ENCODE data around the gene RABEPK. TPM values are rescaled to one million over a fixed set of nuclear protein-coding genes. Genes with fewer than 3 reads are reported as not detected.
A peak's percentile ranks its signal among the peaks of the same experiment; 100 is the strongest.

The RABEPK gene
- polyA plus RNA-seq, 1 donor (not counting 4 experiments of a cell fraction or from before 2014, with no cell fraction given): 33.4 TPM

DNA sequence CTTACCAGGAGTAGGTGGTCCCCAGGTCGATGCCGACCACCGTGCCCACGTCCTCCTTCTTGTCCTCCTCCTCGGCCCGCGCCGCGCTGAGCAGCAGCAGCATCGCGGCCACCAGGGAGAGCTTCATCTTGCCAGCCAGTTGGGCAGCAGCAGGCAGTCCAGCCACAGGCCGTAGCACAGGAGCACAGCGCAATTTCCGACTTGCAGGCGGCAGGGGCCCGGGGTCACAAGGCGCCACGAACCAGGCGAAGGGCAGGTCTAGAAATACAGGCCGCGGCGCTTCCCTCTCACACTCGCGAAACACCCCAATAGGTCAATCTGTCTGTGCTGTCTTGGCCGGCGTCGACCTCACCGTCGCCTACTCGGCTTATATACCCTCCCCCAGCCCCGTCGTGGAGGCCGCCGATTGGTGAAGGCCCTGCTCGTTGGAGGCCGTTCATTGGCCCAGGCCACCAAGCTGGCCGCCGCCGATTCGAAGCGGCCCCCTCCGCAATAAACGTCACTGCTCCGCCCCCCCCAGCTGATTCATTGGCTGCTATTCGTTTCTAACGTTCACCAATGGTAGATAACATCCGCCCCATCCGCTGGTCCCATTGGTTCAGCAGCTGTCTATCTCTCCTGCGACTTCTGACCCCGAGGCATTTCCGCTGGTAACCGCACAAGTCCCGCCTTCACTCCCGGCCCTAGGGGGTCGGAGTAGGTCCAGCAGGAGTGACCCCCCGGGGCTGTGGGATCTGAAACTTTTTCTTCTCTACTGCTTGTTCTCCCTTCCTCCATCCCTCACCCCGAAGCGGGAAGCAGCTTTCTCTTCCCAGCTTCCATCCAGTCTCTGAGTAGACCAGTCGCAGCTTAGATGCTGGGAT, 40.9 kb downstream of the RABEPK start, which contains the start of gene HSPA5:
HSPA5 (minus strand) TSS at position 344 of the 863 bp plus-strand sequence; CDS start at position 127, 217 bp downstream.
- TF ChIP-seq, protein P1, sequence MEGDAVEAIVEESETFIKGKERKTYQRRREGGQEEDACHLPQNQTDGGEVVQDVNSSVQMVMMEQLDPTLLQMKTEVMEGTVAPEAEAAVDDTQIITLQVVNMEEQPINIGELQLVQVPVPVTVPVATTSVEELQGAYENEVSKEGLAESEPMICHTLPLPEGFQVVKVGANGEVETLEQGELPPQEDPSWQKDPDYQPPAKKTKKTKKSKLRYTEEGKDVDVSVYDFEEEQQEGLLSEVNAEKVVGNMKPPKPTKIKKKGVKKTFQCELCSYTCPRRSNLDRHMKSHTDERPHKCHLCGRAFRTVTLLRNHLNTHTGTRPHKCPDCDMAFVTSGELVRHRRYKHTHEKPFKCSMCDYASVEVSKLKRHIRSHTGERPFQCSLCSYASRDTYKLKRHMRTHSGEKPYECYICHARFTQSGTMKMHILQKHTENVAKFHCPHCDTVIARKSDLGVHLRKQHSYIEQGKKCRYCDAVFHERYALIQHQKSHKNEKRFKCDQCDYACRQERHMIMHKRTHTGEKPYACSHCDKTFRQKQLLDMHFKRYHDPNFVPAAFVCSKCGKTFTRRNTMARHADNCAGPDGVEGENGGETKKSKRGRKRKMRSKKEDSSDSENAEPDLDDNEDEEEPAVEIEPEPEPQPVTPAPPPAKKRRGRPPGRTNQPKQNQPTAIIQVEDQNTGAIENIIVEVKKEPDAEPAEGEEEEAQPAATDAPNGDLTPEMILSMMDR (optimal IDR thresholded peaks at IDR 0.05 in 1 of 3, IDR thresholded peaks at IDR 0.05 in 1 of 3, conservative IDR thresholded peaks at IDR 0.05 in 1 of 3; ENCODE audit: extremely low read depth in 1 of 3, insufficient read depth in 2 of 3, low read length in 3 of 3): peak in 2 of 3 experiments; percentile 10 to 13
- no peak for TF ChIP-seq EZH2 (IDR thresholded peaks at IDR 0.05; ENCODE audit: low read length)
- dilution Hi-C loops (cut with MboI; ENCODE audit: extremely low pct_ligation_motif_present, low sequenced_read_pairs): no loop called here

DNA sequence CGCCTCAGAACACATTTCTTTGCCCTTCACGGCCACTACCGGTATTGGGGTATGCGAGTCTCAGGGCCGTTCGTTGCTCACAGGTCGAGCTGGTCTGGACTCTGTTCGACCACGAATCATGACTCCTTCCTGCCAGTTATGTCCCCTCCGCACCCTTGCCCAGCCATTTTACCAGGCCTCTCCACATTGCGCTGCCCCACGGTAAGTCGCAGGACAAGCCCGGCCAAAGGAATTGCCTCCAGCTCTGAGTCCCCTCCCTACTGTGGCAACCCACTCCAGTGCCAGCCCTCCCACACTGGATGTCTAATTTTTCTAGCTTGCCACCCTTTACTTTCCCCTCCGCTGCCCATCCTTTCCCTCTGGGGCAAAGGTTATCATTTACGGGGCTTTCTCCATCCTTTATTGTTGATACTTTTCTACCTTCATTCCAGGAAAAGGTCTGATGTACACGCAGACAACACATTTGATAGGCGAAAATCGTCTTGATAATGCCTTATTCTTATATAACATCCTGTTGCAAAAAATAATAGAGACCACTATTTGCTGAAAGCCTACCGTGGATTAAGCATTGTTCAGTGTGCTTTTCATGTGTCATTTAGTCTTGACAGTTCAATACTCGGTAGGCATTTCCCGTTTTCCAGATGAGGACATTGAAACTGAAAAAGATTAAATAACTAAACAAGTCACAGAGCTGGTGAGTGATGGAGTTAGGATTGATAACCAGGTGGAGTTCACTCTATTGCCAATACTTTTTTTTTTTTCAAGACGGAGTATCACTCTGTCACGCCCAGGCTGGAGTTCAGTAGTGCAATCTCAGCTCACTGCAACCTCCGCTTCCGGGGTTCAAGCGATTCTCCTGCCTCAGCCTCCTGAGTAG, 41.8 kb downstream of the RABEPK start:
- TF ChIP-seq, protein P1 (optimal IDR thresholded peaks at IDR 0.05 in 1 of 3, IDR thresholded peaks at IDR 0.05 in 1 of 3, conservative IDR thresholded peaks at IDR 0.05 in 1 of 3; ENCODE audit: extremely low read depth in 1 of 3, insufficient read depth in 2 of 3, low read length in 3 of 3): no peak
- no peak for TF ChIP-seq EZH2 (IDR thresholded peaks at IDR 0.05; ENCODE audit: low read length)
- Histone ChIP-seq H3K9ac (ENCODE audit: control insufficient read depth, extremely low read depth, insufficient read depth, low read length) (peak overlapping the region; percentile 99), H3K27ac (ENCODE audit: control insufficient read depth, insufficient read depth, low read length) (peak overlapping the region; percentile 99), H3K4me2 (ENCODE audit: control insufficient read depth, extremely low read depth, insufficient read depth, low read depth, low read length) (peak overlapping the region; percentile 100), H3K36me3 (ENCODE audit: control insufficient read depth in 2 of 2, extremely low read depth in 1 of 2, insufficient read depth in 2 of 2, low read length in 2 of 2) (peaks cover 19 to 34% of the 10 kb centered on the region in 2 experiments), H3K27me3 (ENCODE audit: control insufficient read depth, extremely low read depth, insufficient read depth, low read length) (no peaks in the 10 kb centered on the region), H3K9me3 (ENCODE audit: control insufficient read depth, low read depth, low read length) (no peaks in the 10 kb centered on the region), H3K9me1 (ENCODE audit: control insufficient read depth, extremely low read depth, insufficient read depth, low read length) (no peaks in the 10 kb centered on the region), H3K4me3 (ENCODE audit: control insufficient read depth in 2 of 3, extremely low read depth in 1 of 3, insufficient read depth in 2 of 3, low read depth in 1 of 3, low read length in 3 of 3) (peak overlapping the region; percentile 93 to 99 (median 99)), H2AFZ (ENCODE audit: control insufficient read depth, low read length) (peak overlapping the region; percentile 89), H3K79me2 (ENCODE audit: control insufficient read depth, insufficient read depth, low read length) (peaks cover 47% of the 10 kb centered on the region), H4K20me1 (ENCODE audit: control insufficient read depth, extremely low read depth, insufficient read depth, low read length) (peaks cover 36% of the 10 kb centered on the region), H3K4me1 (ENCODE audit: control insufficient read depth, extremely low read depth, insufficient read depth, low read length) (peaks cover 36% of the 10 kb centered on the region)
- dilution Hi-C loops (cut with MboI; ENCODE audit: extremely low pct_ligation_motif_present, low sequenced_read_pairs): no loop called here
- FAIRE-seq (no peak), DNase-seq (ENCODE audit: low read depth, low spot score) (no peak)

More for the DNA sequence above, 40.9 kb downstream of the RABEPK start, which contains the start of gene HSPA5:
- Histone ChIP-seq H3K27me3 (ENCODE audit: control insufficient read depth, extremely low read depth, insufficient read depth, low read length) (no peaks in the 10 kb centered on the region), H3K4me3 (ENCODE audit: control insufficient read depth in 2 of 3, extremely low read depth in 1 of 3, insufficient read depth in 2 of 3, low read depth in 1 of 3, low read length in 3 of 3) (peak within 1 kb of the TSS; percentile 99), H3K9me3 (ENCODE audit: control insufficient read depth, low read depth, low read length) (no peaks in the 10 kb centered on the region), H3K79me2 (ENCODE audit: control insufficient read depth, insufficient read depth, low read length) (peaks cover 55% of the 10 kb centered on the region), H3K27ac (ENCODE audit: control insufficient read depth, insufficient read depth, low read length) (peak within 1 kb of the TSS; percentile 99), H2AFZ (ENCODE audit: control insufficient read depth, low read length) (peak within 1 kb of the TSS; percentile 89), H4K20me1 (ENCODE audit: control insufficient read depth, extremely low read depth, insufficient read depth, low read length) (peaks cover 39% of the 10 kb centered on the region), H3K9ac (ENCODE audit: control insufficient read depth, extremely low read depth, insufficient read depth, low read length) (peak within 1 kb of the TSS; percentile 99), H3K9me1 (ENCODE audit: control insufficient read depth, extremely low read depth, insufficient read depth, low read length) (no peaks in the 10 kb centered on the region), H3K36me3 (ENCODE audit: control insufficient read depth in 2 of 2, extremely low read depth in 1 of 2, insufficient read depth in 2 of 2, low read length in 2 of 2) (peaks cover 21 to 40% of the 10 kb centered on the region in 2 experiments), H3K4me1 (ENCODE audit: control insufficient read depth, extremely low read depth, insufficient read depth, low read length) (peaks cover 39% of the 10 kb centered on the region), H3K4me2 (ENCODE audit: control insufficient read depth, extremely low read depth, insufficient read depth, low read depth, low read length) (peak within 1 kb of the TSS; percentile 100)
- DNase-seq (ENCODE audit: low read depth, low spot score) (peak; percentile 98), FAIRE-seq (peak; percentile 79)
